HepG2 (cell line): ENCODE data around the gene CHMP2B. TPM values are rescaled to one million over a fixed set of nuclear protein-coding genes. Genes with fewer than 3 reads are reported as not detected.

Experiments
- ATAC-seq: fragments of 200-7000 bp; cut with Tn5 transposase; 3 replicates; pipeline ENCODE4 v1.9.1; 2020; ENCODE audit warnings: mild to moderate bottlenecking, moderate library complexity
- BruUV-seq: library from RNA; stranded (reverse); fragments of 400-500 nt; replicated peaks from 2 replicates; lab custom pipeline; 2021; lab: Mats Ljungman, UMichigan
- CTCF ChIA-PET: fragments of 300-600 bp; formaldehyde crosslinking; extraction: SDS; loops from one replicate; lab custom pipeline; 2021; ENCODE audit warnings: low total read pairs, inconsistent platforms, low intra/inter-chr PET ratio; lab: Yijun Ruan, JAX
- POLR2A ChIA-PET: fragments of 350-600 bp; sonication (Branson Sonifier 250); formaldehyde crosslinking; loops from one replicate; lab custom pipeline; 2020; ENCODE audit warnings: antibody characterized with exemption, inconsistent platforms; lab: Yijun Ruan, JAX
- DNase-seq: peaks from one replicate; pipeline ENCODE4 v3.0.0-alpha.2; 2015; ENCODE audit warnings: low spot score
- FAIRE-seq: peaks from 3 replicates; lab custom pipeline; 2011; peaks lifted over from hg19 to GRCh38; lab: Jason Lieb, UNC
- H2AFZ ChIP-seq: one replicate; pipeline ENCODE4 v1.6.1; 2011; ENCODE audit warnings: low read length, inconsistent platforms
- H3K27ac ChIP-seq: fragments of 300-600 bp; 3 replicates; pipeline ENCODE4 v1.8.0; 2011; ENCODE audit warnings: mixed run types, mild to moderate bottlenecking, mixed read lengths, low read length, inconsistent platforms; ENCODE audit not compliant: insufficient read depth; ENCODE audit errors: extremely low read length
- H3K27me3 ChIP-seq, 2 experiments: fragments of 200-600 bp in 1 of 2; 2 replicates in 1 of 2; 3 replicates in 1 of 2; pipeline versions ENCODE4 v1.6.0 to v1.8.0; 2011; ENCODE audit warnings: low read length in 2 of 2, mild to moderate bottlenecking in 2 of 2, moderate library complexity in 2 of 2, inconsistent platforms in 1 of 2; ENCODE audit not compliant: insufficient read depth in 2 of 2, control insufficient read depth in 1 of 2
- H3K36me3 ChIP-seq, 2 experiments: fragments of 200-600 bp in 1 of 2; replicated peaks in 1 of 2; 2 replicates in 1 of 2; 3 replicates in 1 of 2; pipeline versions ENCODE4 v1.5.1 to v1.8.0; 2011; ENCODE audit warnings: low read length in 2 of 2, inconsistent platforms in 1 of 2; ENCODE audit not compliant: insufficient read depth in 2 of 2, control insufficient read depth in 1 of 2
- H3K4me1 ChIP-seq: 2 replicates; pipeline ENCODE4 v1.5.1; 2012; ENCODE audit warnings: low read length, inconsistent platforms; ENCODE audit not compliant: insufficient read depth
- H3K4me2 ChIP-seq: 2 replicates; pipeline ENCODE4 v1.6.0; 2011; ENCODE audit warnings: low read depth, low read length, inconsistent platforms
- H3K4me3 ChIP-seq, 3 experiments: fragments of 200-600 bp in 1 of 3; sonication (generic), shearing (Covaris generic) in 1 of 3; replicated peaks in 1 of 3; 2 replicates each; pipeline ENCODE4 v1.5.1; 2011 to 2016; ENCODE audit warnings: low read length in 3 of 3, inconsistent platforms in 2 of 3, low read depth in 2 of 3, mild to moderate bottlenecking in 2 of 3, control low read depth in 1 of 3, mixed read lengths in 1 of 3; ENCODE audit not compliant: insufficient read depth in 1 of 3
- H3K79me2 ChIP-seq: one replicate; pipeline ENCODE4 v1.6.1; 2011; ENCODE audit warnings: low read length, inconsistent platforms; ENCODE audit not compliant: insufficient read depth
- H3K9ac ChIP-seq: 2 replicates; pipeline ENCODE4 v1.6.0; 2011; ENCODE audit warnings: mild to moderate bottlenecking, low read depth, low read length, inconsistent platforms; ENCODE audit not compliant: insufficient read depth
- H3K9me3 ChIP-seq: 2 replicates; pipeline ENCODE4 v1.5.1; 2012; ENCODE audit warnings: mild to moderate bottlenecking, low read length
- H4K20me1 ChIP-seq: 2 replicates; pipeline ENCODE4 v1.6.0; 2011; ENCODE audit warnings: inconsistent platforms, mild to moderate bottlenecking, low read length, moderate library complexity; ENCODE audit not compliant: insufficient read depth
- AHR ChIP-seq: IDR thresholded peaks from 2 replicates; pipeline ENCODE4 v1.6.1; 2018; ENCODE audit warnings: missing genetic modification reagents, missing compliant biosample characterization
- ETV6 ChIP-seq: sonication (generic); formaldehyde crosslinking; conservative IDR thresholded peaks from 2 replicates; pipeline ENCODE4 v1.4.0; 2020; ENCODE audit warnings: missing genetic modification reagents
- GABPB1 ChIP-seq: IDR thresholded peaks from 2 replicates; pipeline ENCODE4 v1.6.1; 2016; ENCODE audit warnings: mild to moderate bottlenecking, missing genetic modification reagents, moderate library complexity, missing compliant biosample characterization
- GLI4 ChIP-seq: sonication (generic); formaldehyde crosslinking; IDR thresholded peaks from 2 replicates; pipeline ENCODE4 v1.5.1; 2020; ENCODE audit warnings: missing genetic modification reagents, mild to moderate bottlenecking, moderate library complexity, borderline replicate concordance
- KLF12 ChIP-seq: sonication (generic); formaldehyde crosslinking; IDR thresholded peaks from 2 replicates; pipeline ENCODE4 v1.4.0; 2020; ENCODE audit warnings: missing genetic modification reagents, borderline replicate concordance
- NCOA5 ChIP-seq: sonication (generic); formaldehyde crosslinking; IDR thresholded peaks from 2 replicates; pipeline ENCODE4 v1.4.0; 2020; ENCODE audit warnings: missing genetic modification reagents
- NFIC ChIP-seq: IDR thresholded peaks from 2 replicates; pipeline ENCODE4 v1.6.1; 2012; ENCODE audit warnings: mild to moderate bottlenecking, low read length, inconsistent platforms
- RBM39 ChIP-seq: fragments of 200-400 bp; formaldehyde crosslinking; IDR thresholded peaks from one replicate; pipeline ENCODE4 v1.6.1; 2018; ENCODE audit warnings: antibody characterized with exemption, mild to moderate bottlenecking, low read depth, low read length; ENCODE audit not compliant: poor library complexity, severe bottlenecking
- TCF7L2 ChIP-seq: IDR thresholded peaks from 2 replicates; pipeline ENCODE4 v1.6.1; 2011; ENCODE audit warnings: mild to moderate bottlenecking, low read depth, low read length, moderate library complexity
- ZC3H13 ChIP-seq: sonication (generic); formaldehyde crosslinking; IDR thresholded peaks from 2 replicates; pipeline ENCODE4 v1.8.1; 2023; ENCODE audit warnings: mild to moderate bottlenecking, missing genetic modification reagents, moderate library complexity
- ZMYM2 ChIP-seq: sonication (generic); formaldehyde crosslinking; IDR thresholded peaks from 2 replicates; pipeline ENCODE4 v1.8.0; 2022; ENCODE audit warnings: mild to moderate bottlenecking, missing genetic modification reagents
- ZNF230 ChIP-seq: sonication (generic); formaldehyde crosslinking; IDR thresholded peaks from 2 replicates; pipeline ENCODE4 v1.4.0; 2020; ENCODE audit warnings: mild to moderate bottlenecking, missing genetic modification reagents
- ZNF44 ChIP-seq: sonication (generic); formaldehyde crosslinking; IDR thresholded peaks from 2 replicates; pipeline ENCODE4 v1.5.1; 2020; ENCODE audit warnings: mild to moderate bottlenecking, missing genetic modification reagents
- ZNF780A ChIP-seq: sonication (generic); formaldehyde crosslinking; IDR thresholded peaks from 2 replicates; pipeline ENCODE4 v1.8.0; 2022; ENCODE audit warnings: mild to moderate bottlenecking, missing genetic modification reagents, moderate library complexity
- WGBS: methylation state at CpG from one replicate; pipeline ENCODE4 v1.1.6; 2017; ENCODE audit warnings: low lambda C conversion rate; 5-methylcytosine and 5-hydroxymethylcytosine counted together
- in situ Hi-C: cut with HindIII; loops from 2 replicates; pipeline ENCODE4 v1.10.0; 2017; ENCODE audit warnings: low pct_unique_long_range_greater_than_20kb; ENCODE audit not compliant: extremely low pct_ligation_motif_present
- intact Hi-C: fragments of 100-400 bp; cut with micrococcal nuclease; formaldehyde crosslinking; loops from one replicate; pipeline ENCODE4 v1.10.0; 2022; ENCODE audit not compliant: unreplicated experiment
- polyA plus RNA-seq, 8 experiments: library from polyadenylated mRNA; depleted of rRNA in 3 of 8; stranded (reverse) in 7 of 8; unstranded in 1 of 8; fragments of >200 nt; fragmentation: Illumina TruSeq in 4 of 8; extraction: Trizol in 4 of 8; gene quantifications; 2 replicates each; pipeline versions ENCODE4 v1.2.1 to v1.2.3, GENCODE V29; 2011 to 2016; ENCODE audit warnings: low read depth in 4 of 8, missing spikeins in 1 of 8, mixed read lengths in 1 of 8; ENCODE audit not compliant: insufficient read depth in 1 of 8
- total RNA-seq, 5 experiments: library from RNA; depleted of rRNA; stranded (reverse); fragments of >200 nt; fragmentation: Illumina TruSeq; extraction: Trizol; gene quantifications; 2 replicates each; pipeline ENCODE4 v1.2.3, GENCODE V29; 2016; ENCODE audit warnings: low read depth in 1 of 5
- TF ChIP-seq, protein P1 (sequence below): IDR thresholded peaks from 2 replicates; pipeline ENCODE4 v1.6.1; 2016
- TF ChIP-seq, protein P2 (sequence below): sonication (generic); formaldehyde crosslinking; IDR thresholded peaks from 2 replicates; pipeline ENCODE4 v1.4.0; 2020; ENCODE audit warnings: mild to moderate bottlenecking, low read depth, missing genetic modification reagents
- TF ChIP-seq, protein P3 (sequence below): sonication (generic); formaldehyde crosslinking; IDR thresholded peaks from 2 replicates; pipeline ENCODE4 v1.5.1; 2020; ENCODE audit warnings: missing genetic modification reagents, mild to moderate bottlenecking, borderline replicate concordance

Gene CHMP2B
- total and polyA plus RNA-seq, 2 of the 13 experiments (the other 11 are each of a cell fraction or from before 2014, with no cell fraction given): 6.9 to 33.5 TPM

DNA sequence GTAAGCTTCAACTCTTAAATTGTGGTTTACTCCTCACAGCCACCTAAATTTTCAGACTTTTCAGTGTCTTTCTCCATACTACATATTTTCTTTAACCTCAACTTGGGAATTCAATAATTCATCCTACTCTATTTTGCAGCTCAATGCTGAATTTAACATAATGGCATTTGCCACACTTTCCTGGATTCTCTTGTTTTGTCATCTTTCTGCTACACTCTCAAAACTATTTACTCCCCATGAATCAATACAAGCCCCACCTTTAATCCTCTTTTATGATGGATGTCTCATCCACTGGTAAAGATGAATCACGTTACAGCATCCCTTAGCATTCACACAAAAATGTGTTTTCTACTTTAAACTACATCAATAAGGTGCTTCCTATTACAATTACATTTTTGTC lies 19.6 kb upstream of the CHMP2B start:
- H2AFZ ChIP-seq: no peak overlapping the region
- TF ChIP-seq, protein P1, sequence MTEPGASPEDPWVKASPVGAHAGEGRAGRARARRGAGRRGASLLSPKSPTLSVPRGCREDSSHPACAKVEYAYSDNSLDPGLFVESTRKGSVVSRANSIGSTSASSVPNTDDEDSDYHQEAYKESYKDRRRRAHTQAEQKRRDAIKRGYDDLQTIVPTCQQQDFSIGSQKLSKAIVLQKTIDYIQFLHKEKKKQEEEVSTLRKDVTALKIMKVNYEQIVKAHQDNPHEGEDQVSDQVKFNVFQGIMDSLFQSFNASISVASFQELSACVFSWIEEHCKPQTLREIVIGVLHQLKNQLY (CRISPR knock-in tag): no peak
- TF ChIP-seq TCF7L2 (no peak), RBM39 (no peak), ETV6 (no peak), NCOA5 (no peak), KLF12 (CRISPR knock-in tag) (no peak), ZNF44 (CRISPR knock-in tag) (no peak)
- no peak overlapping the region for H3K4me2 ChIP-seq
- H3K27me3 ChIP-seq: no peaks in the 10 kb centered on the region
- ChIA-PET CTCF (no interaction called here), POLR2A (no interaction called here)
- no peak overlapping the region for H3K9ac ChIP-seq
- H3K27ac ChIP-seq: no peak overlapping the region
- no peaks in the 10 kb centered on the region for H4K20me1 ChIP-seq
- no peaks in the 10 kb centered on the region for H3K36me3 ChIP-seq
- 88% methylated on average over 1 of the region's 1 CpG for WGBS
- H3K9me3 ChIP-seq: no peaks in the 10 kb centered on the region
- in situ Hi-C loops: no loop called here
- no TSS peak for BruUV-seq
- H3K4me1 ChIP-seq: peaks cover 48% of the 10 kb centered on the region
- H3K79me2 ChIP-seq: no peaks in the 10 kb centered on the region
- no peak overlapping the region for H3K4me3 ChIP-seq
- DNase-seq (no peak), ATAC-seq (no peak), FAIRE-seq (no peak)
- intact Hi-C loops: no loop called here

DNA sequence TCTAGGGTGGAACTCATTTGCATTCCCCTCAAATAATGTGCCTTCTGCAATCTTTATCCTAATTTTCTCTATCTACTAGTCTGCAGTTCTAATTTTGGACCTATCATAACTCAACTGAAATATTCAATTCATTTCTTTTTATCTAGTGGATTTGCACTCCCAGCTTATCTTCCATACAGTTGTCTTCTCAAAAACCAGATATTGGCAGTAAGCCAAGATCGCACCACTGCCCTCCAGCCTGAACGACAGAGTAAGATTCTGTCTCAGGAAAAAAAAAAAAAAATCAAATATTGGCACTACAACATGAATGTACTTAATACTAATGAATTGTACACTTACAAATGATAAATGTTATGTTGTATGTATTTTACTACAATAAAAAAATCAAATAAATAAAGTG lies 18.0 kb upstream of the CHMP2B start:
- 46% methylated on average over 2 of the region's 2 CpGs for WGBS
- DNase-seq: no peak
- no peak overlapping the region for H3K27ac ChIP-seq
- no peaks in the 10 kb centered on the region for H3K36me3 ChIP-seq
- no peaks in the 10 kb centered on the region for H3K27me3 ChIP-seq
- peaks cover 43% of the 10 kb centered on the region for H3K4me1 ChIP-seq
- H3K9ac ChIP-seq: no peak overlapping the region
- ChIA-PET CTCF (no interaction called here), POLR2A (interaction anchor here (0.9 kb wide), 1 partner anchor 18 kb away, joined by 4 read pairs; the partner anchor contains the start of gene CHMP2B)
- H2AFZ ChIP-seq: no peak overlapping the region
- H4K20me1 ChIP-seq: no peaks in the 10 kb centered on the region
- no peak for ATAC-seq
- no peak for FAIRE-seq
- H3K9me3 ChIP-seq: no peaks in the 10 kb centered on the region
- H3K4me3 ChIP-seq: no peak overlapping the region
- intact Hi-C loops (no loop called here), in situ Hi-C loops (no loop called here)
- no peaks in the 10 kb centered on the region for H3K79me2 ChIP-seq
- no peak overlapping the region for H3K4me2 ChIP-seq
- no TSS peak for BruUV-seq
- TF ChIP-seq AHR (CRISPR knock-in tag) (no peak), ZC3H13 (no peak), ZMYM2 (CRISPR knock-in tag) (no peak), GABPB1 (no peak), NFIC (no peak), GLI4 (no peak), ZNF230 (CRISPR knock-in tag) (no peak), ZNF780A (CRISPR knock-in tag) (no peak)
- TF ChIP-seq, protein P2, sequence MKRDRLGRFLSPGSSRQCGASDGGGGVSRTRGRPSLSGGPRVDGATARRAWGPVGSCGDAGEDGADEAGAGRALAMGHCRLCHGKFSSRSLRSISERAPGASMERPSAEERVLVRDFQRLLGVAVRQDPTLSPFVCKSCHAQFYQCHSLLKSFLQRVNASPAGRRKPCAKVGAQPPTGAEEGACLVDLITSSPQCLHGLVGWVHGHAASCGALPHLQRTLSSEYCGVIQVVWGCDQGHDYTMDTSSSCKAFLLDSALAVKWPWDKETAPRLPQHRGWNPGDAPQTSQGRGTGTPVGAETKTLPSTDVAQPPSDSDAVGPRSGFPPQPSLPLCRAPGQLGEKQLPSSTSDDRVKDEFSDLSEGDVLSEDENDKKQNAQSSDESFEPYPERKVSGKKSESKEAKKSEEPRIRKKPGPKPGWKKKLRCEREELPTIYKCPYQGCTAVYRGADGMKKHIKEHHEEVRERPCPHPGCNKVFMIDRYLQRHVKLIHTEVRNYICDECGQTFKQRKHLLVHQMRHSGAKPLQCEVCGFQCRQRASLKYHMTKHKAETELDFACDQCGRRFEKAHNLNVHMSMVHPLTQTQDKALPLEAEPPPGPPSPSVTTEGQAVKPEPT (CRISPR knock-in tag): no peak
- TF ChIP-seq, protein P3, sequence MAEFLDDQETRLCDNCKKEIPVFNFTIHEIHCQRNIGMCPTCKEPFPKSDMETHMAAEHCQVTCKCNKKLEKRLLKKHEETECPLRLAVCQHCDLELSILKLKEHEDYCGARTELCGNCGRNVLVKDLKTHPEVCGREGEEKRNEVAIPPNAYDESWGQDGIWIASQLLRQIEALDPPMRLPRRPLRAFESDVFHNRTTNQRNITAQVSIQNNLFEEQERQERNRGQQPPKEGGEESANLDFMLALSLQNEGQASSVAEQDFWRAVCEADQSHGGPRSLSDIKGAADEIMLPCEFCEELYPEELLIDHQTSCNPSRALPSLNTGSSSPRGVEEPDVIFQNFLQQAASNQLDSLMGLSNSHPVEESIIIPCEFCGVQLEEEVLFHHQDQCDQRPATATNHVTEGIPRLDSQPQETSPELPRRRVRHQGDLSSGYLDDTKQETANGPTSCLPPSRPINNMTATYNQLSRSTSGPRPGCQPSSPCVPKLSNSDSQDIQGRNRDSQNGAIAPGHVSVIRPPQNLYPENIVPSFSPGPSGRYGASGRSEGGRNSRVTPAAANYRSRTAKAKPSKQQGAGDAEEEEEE (CRISPR knock-in tag): no peak
